NCI-H2029 treated with DMSO at 0.1 percent for 48 hours (cell line): ENCODE measurements around the gene LHFPL2.
A peak's percentile ranks its signal among the peaks of the same experiment; 100 is the strongest.

Experiments
- DNase-seq: peaks from one replicate; lab custom pipeline; 2025; lab: John Stamatoyannopoulos, UW

Gene LHFPL2

DNA sequence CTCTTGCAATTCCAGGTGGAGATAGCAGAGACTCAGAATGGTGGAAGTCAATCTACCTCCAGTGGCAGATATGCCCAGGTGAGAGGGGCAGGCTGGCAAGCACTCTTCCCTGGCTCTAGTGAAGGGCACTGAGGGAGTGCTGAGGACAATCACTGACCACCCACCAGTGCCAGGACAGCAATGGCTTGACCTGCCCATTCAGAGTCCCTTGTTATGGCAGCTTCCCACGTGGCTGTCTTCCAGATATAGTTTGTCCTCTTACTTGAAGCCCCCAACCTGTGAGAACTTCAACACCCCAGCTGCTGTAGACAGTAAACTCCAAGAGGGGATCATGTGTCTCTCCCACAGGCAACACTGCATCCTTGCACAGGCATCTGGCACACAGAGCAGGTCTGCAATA is 104.7 kb downstream of the LHFPL2 start:
- no peak for DNase-seq

- no peak for DNase-seq
Observed at GRCh38 chr5:78543292-78543691, 105.3 kb downstream of the LHFPL2 start.

DNA sequence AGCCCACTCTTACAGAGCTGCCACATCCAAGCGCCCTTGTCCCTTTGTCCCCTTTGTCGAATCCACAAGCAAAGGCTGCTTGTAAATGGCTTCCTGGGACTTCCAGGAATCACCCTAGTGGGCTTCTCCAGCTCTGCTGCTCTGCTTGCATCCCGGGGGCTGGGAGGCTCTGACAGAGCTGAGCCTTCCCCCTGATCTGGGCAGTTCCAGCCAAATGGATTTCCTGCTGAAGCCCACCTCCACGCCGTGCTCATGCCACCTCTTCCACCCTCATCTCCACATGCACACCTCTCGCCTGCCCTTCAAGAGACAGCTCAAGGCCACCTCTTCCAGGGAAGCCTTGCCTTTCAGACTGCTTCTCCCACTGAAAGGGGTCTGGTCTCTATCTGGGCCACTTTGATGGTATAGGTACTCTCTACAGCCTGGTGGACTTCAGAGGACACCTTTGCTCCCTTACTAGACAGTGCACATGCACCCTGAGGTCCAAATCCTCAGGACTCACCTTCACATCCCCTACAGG is 106.2 kb downstream of the LHFPL2 start:
- DNase-seq: no peak

- DNase-seq: no peak
Observed at GRCh38 chr5:78541086-78541654, 107.4 kb downstream of the LHFPL2 start.

DNA sequence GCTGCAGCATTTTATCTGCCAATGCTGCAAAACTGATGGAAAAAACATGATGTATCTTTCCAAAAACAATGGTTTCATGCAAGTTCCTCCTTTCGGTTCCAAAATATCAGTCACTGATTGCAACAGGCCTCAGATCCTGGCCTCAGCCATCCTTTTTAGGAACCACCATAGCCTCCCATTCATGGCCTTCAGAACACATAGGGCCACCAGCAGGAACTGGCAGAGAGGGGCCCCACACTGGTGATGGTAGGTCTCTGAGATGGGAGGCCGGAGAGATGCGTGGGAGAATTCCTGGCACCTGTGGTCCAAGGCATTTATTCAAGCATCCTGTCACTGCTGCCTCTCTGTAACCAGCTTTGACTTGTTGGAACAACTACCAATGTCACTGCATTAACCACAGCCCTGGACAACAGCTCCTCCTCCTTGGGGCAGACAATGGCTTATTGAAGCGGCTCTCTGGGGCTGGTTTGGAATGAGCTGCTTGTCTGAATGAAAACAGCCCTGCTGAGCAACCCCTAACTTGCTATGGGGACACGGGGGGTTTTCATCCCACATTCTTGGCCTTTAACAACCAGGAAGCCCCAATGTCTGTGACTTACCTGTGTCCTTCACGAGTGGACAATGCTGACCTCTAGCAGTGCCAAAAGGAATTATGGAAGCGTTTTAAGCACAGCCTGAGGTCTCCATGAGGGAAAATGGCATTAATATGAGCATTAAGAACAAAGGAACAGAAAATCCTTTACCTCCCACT is 108.1 kb downstream of the LHFPL2 start:
- DNase-seq: no peak

GRCh38 chr5:78538240-78538850 is 110.2 kb downstream of the LHFPL2 start:
- DNase-seq: peak; percentile 9

- DNase-seq: peak; percentile 57
Observed at GRCh38 chr5:78537821-78538220, 110.8 kb downstream of the LHFPL2 start.

DNA sequence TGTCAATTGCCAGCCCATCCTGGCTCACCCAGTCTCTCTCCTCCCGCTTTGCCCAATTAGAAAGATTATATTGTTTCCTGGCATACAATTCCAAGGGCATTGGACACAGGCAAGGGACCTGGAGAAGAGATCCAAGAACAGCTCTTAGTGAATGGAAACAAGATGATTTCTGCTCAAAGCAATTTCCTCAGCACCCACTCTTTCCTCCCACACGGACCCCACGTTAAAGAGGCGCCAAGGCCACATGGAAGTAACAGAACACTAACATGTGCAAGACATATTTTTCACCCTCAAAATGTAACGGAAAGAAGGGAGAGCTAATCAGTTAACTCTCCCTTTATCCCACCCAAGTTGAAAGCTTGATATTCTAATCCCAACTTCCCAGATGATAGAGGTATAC is 111.2 kb downstream of the LHFPL2 start:
- no peak for DNase-seq

GRCh38 chr5:78536661-78537196 is 111.8 kb downstream of the LHFPL2 start:
- DNase-seq: no peak

DNA sequence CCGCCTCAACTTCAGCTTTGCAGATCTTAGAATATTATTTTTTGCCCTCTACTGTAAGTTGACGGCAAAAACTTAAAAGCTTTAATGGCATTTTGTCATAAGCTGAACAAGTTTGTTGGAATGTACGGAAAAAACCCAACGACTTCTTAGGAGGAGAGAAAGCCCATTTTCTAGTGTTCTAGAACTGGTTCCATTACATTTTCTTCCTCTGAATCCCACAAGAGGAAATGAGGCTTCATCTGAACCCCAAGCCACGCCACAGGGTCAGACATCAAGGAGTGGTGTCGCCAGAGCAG is 113.7 kb downstream of the LHFPL2 start:
- DNase-seq: no peak

GRCh38 chr5:78534148-78534904 is 114.2 kb downstream of the LHFPL2 start:
- DNase-seq: no peak

GRCh38 chr5:78533356-78533755 is 115.2 kb downstream of the LHFPL2 start:
- DNase-seq: no peak

DNA sequence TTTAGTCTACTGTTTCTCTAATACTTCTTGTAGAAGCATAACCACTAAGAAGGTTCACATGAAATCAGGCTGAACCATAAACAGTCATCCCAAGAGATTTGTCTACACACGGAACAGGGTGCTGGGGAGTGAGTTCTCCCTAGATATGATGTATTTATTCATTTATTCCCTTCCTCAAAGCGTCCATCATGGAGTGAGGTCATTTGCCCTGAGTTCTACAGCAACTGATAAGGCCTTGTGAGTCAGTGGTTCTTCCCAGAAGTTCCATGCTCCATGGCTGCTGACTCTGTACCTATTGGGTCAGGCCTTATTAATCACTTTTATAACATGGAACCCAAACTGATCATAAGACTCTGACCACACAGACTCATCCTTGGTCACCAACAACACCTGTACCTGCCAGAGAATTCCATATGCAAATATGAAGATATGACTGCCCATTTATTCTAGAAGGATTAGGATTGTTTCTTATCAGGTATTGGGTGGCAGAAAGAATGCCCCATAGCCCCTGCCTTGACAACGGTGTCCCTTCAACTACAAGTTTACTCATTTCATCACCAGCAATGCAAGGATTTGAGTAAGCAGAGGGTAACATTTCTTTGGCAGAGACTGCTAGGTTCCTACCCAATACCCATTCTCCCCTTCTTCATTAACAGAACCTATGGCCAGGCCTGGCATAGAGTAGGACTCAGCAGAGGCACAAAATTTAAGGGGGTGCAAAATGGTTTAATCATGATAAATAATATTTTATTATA is 118.1 kb downstream of the LHFPL2 start:
- DNase-seq: no peak

- DNase-seq: no peak
Observed at GRCh38 chr5:78527925-78528324, 120.6 kb downstream of the LHFPL2 start.

GRCh38 chr5:78527054-78527859 is 121.3 kb downstream of the LHFPL2 start:
- DNase-seq: no peak

- DNase-seq: no peak
Observed at GRCh38 chr5:78526049-78526525, 122.5 kb downstream of the LHFPL2 start.

- no peak for DNase-seq
Observed at GRCh38 chr5:78523314-78524193, 125.0 kb downstream of the LHFPL2 start.

GRCh38 chr5:78522476-78523260 is 125.9 kb downstream of the LHFPL2 start:
- no peak for DNase-seq

- no peak for DNase-seq
Observed at GRCh38 chr5:78521455-78521854, 127.1 kb downstream of the LHFPL2 start.
